Head of caudate nucleus (tissue), 42 donors: ENCODE results near the gene PDLIM5.

Experiments used
- DNase-seq, 42 donors: peaks; one replicate each; pipeline versions ENCODE4 v3.0.0 to v3.0.0-alpha.2; 2020 to 2021; ENCODE audit warnings: mixed read lengths in 7 of 42
- intact Hi-C: fragments of 100-400 bp; cut with DNase I; formaldehyde crosslinking; loops from one replicate; pipeline ENCODE4 v1.15.0; 2022

PDLIM5 gene

GRCh38 chr4:94695384-94695783 is 243.6 kb downstream of the PDLIM5 start:
- no peak for DNase-seq
- intact Hi-C loops, result no loop called here

GRCh38 chr4:94698187-94698586 is 246.4 kb downstream of the PDLIM5 start:
- DNase-seq, result no peak
- intact Hi-C loops, result no loop called here

GRCh38 chr4:94700298-94700697 is 248.6 kb downstream of the PDLIM5 start:
- intact Hi-C loops, result no loop called here
- no peak for DNase-seq

GRCh38 chr4:94701631-94702300 is 250.0 kb downstream of the PDLIM5 start:
- intact Hi-C loops, result no loop called here
- DNase-seq, result no peak

GRCh38 chr4:94711635-94712034 is 259.9 kb downstream of the PDLIM5 start:
- intact Hi-C loops, result no loop called here
- DNase-seq, result no peak

GRCh38 chr4:94714365-94715160 is 262.8 kb downstream of the PDLIM5 start:
- intact Hi-C loops, result no loop called here

GRCh38 chr4:94715726-94716125 is 264.0 kb downstream of the PDLIM5 start:
- no peak for DNase-seq
- intact Hi-C loops, result no loop called here

More at GRCh38 chr4:94714365-94715160, 262.8 kb downstream of the PDLIM5 start:
- no peak for DNase-seq
